ENCODE measurements around the gene DAD1.
"Not testable (repeated sequence)": the region's sequence is repeated elsewhere in the genome, so short reads cannot be mapped to it uniquely, and the experiment has no call there.

DAD1 gene

DNA sequence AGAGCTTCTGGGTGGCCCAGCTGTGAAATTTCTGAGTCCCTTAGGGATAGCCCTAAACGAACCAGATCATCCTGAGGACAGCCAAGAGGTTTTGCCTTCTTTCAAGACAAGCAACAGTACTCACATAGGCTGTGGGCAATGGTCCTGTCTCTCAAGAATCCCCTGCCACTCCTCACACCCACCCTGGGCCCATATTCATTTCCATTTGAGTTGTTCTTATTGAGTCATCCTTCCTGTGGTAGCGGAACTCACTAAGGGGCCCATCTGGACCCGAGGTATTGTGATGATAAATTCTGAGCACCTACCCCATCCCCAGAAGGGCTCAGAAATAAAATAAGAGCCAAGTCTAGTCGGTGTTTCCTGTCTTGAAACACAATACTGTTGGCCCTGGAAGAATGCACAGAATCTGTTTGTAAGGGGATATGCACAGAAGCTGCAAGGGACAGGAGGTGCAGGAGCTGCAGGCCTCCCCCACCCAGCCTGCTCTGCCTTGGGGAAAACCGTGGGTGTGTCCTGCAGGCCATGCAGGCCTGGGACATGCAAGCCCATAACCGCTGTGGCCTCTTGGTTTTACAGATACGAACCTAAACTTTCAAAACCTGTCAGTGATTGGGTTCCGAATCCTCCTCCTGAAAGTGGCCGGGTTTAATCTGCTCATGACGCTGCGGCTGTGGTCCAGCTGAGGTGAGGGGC is 38.9 kb downstream of the DAD1 start:
- no peak for DNase-seq

DNA sequence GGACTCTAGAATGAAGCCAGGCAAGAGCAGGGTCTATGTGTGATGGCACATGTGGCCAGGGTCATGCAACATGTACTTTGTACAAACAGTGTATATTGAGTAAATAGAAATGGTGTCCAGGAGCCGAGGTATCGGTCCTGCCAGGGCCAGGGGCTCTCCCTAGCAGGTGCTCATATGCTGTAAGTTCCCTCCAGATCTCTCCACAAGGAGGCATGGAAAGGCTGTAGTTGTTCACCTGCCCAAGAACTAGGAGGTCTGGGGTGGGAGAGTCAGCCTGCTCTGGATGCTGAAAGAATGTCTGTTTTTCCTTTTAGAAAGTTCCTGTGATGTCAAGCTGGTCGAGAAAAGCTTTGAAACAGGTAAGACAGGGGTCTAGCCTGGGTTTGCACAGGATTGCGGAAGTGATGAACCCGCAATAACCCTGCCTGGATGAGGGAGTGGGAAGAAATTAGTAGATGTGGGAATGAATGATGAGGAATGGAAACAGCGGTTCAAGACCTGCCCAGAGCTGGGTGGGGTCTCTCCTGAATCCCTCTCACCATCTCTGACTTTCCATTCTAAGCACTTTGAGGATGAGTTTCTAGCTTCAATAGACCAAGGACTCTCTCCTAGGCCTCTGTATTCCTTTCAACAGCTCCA is 39.6 kb downstream of the DAD1 start:
- DNase-seq = no peak

DNA sequence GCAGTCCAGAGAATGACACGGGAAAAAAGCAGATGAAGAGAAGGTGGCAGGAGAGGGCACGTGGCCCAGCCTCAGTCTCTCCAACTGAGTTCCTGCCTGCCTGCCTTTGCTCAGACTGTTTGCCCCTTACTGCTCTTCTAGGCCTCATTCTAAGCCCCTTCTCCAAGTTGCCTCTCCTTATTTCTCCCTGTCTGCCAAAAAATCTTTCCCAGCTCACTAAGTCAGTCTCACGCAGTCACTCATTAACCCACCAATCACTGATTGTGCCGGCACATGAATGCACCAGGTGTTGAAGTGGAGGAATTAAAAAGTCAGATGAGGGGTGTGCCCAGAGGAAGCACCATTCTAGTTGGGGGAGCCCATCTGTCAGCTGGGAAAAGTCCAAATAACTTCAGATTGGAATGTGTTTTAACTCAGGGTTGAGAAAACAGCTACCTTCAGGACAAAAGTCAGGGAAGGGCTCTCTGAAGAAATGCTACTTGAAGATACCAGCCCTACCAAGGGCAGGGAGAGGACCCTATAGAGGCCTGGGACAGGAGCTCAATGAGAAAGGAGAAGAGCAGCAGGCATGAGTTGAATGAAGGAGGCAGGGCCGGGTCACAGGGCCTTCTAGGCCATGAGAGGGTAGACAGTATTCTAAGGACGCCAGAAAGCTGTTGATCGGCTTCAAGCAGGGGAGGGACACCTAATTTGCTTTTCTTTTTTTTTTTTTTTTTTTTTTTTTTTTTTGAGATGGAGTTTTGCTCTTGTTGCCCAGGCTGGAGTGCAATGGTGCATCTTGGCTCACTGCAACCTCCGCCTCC is 40.9 kb downstream of the DAD1 start:
- DNase-seq = no peak

DNA sequence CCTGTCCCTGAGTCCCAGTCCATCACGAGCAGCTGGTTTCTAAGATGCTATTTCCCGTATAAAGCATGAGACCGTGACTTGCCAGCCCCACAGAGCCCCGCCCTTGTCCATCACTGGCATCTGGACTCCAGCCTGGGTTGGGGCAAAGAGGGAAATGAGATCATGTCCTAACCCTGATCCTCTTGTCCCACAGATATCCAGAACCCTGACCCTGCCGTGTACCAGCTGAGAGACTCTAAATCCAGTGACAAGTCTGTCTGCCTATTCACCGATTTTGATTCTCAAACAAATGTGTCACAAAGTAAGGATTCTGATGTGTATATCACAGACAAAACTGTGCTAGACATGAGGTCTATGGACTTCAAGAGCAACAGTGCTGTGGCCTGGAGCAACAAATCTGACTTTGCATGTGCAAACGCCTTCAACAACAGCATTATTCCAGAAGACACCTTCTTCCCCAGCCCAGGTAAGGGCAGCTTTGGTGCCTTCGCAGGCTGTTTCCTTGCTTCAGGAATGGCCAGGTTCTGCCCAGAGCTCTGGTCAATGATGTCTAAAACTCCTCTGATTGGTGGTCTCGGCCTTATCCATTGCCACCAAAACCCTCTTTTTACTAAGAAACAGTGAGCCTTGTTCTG is 41.6 kb downstream of the DAD1 start:
- DNase-seq = no peak

GRCh38 chr14:22546722-22547071 is 42.3 kb downstream of the DAD1 start:
- DNase-seq = no peak

- DNase-seq = no peak
These were observed 42.9 kb downstream of the DAD1 start for GRCh38 chr14:22545842-22546721.

- no peak for DNase-seq
These were observed 44.1 kb downstream of the DAD1 start for GRCh38 chr14:22544881-22545420.

DNA sequence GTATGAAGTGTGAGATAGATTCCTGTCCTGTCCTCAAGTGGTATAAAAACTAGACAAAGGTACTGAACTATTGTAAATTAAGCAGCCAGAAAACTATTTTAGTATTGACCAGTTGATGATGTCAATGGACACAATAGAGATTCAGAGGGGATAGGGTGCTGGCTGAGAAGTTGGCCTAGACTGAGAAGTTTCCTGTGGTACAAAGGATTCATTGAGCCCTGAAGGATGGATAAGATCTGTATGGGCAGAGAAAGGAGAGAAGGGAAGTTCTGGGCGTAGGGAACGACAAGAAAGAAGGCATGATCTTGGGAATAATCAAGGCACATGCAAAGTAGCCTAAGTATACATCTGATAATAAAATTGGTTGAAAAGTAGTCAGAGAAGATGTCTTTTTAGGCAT is 44.6 kb downstream of the DAD1 start:
- DNase-seq = no peak

DNA sequence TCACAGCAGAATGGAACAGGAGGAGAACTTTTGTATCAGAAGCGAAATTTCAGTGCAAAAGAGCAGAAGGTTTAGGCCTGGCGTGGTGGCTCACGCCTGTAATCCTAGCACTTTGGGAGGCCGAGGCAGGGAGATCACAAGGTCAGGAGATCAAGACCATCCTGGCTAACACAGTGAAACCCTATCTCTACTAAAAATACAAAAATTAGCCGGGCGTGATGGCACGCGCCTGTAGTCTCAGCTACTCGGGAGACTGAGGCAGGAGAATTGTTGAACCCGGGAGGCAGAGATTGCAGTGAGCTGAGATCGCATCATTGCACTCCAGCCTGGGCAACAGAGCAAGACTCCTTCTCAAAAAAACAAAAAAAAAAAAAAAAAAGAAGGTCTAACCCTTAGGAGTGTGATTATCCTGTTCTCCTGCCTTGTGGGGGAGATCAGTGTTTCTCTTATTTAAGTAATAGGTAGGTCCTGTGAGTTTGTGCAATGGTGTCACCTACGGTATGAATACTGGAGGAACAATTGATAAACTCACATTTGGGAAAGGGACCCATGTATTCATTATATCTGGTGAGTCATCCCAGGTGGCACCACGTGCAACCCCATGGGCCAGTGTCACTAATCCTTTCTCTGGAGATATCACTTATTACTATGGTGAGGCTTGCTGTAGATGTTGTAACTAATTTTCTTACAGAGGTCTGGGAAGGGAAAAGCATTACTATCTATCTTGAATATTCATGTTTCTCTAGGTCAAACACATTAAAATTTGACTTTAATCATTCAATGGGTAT is 45.3 kb downstream of the DAD1 start:
- not testable (repeated sequence) for DNase-seq

- DNase-seq = no peak
These were observed 46.7 kb downstream of the DAD1 start for GRCh38 chr14:22542360-22542759.

GRCh38 chr14:22541721-22542120 is 47.3 kb downstream of the DAD1 start:
- DNase-seq = no peak

GRCh38 chr14:22540811-22541360 is 48.1 kb downstream of the DAD1 start:
- no peak for DNase-seq

DNA sequence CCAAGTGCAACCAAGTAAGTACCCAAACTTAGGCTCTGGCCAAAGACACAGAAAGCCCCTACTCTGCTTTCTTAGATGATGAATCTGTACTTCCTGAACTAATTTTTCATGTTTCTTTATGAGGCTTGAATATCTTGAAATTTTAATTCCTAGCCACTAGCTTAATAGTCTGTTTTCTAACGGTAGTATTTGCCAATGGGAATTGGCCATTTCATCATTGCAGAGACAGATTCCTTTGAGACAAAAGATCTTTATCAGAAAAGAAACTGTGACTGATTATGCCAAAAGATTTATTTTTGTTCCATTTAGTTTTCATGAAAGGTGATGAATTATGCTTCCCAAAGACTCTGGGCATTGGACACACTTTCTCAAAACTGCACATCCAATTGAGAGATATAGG is 48.7 kb downstream of the DAD1 start:
- DNase-seq = no peak

DNA sequence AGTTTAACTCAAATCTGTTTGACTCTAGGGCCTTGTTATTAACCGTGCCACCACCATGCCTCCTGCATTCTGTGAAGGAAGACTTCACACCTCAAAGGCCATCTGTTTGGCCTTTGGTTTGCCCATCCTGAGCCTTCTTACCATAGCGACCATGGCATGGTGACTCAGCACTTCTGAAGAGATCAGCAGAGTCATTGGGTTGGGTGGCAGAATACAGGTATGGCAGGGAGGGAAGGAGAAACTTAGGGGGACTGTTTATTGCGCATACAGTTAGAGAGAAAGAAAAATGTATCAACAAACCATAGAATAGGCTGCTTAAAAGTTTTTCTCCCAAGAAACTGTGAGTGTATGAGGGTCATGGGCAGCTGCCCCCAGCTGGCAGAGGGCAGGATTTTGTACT is 49.2 kb downstream of the DAD1 start:
- DNase-seq = no peak

GRCh38 chr14:22538671-22539228 is 50.3 kb downstream of the DAD1 start:
- DNase-seq = no peak

- no peak for DNase-seq
These were observed 51.4 kb downstream of the DAD1 start for GRCh38 chr14:22537436-22538310.

- DNase-seq = no peak
These were observed 52.1 kb downstream of the DAD1 start for GRCh38 chr14:22536853-22537338.

DNA sequence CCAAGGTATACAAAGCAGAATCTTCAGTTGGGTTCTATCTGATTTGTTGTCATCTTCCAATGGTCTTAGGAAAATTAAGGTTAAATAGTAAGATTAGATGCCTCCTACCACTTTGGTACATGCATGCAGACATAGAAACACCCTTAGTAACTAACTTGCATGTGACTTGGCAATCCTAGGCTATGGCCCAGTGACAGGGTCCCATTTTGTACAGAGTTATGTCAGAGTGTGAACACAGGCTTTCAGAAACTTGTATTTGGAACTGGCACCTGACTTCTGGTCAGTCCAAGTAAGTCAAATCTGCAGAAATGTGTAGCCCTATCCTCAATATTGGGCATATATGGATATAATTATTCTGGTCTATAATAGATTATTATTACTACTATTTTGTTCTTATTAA is 53.1 kb downstream of the DAD1 start:
- DNase-seq = no peak

DNA sequence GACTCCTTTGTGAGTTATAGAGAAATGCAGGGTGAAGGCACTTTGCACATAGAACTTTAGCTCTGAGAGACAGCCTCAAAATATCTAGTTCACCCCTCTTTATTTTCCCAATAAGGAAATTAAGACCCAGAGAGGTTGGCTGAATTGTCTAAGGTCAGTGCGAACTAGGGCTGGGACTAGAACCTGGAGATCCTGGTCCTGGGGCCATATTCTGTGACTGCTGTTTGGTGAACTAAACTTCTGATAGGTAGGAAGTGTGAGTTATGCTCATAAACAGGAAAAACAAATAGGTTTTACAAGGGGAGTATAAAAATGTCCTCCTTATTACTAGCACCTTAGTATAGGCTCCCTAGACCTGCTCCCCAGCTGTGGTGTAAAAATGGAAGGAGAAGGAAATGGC is 53.9 kb downstream of the DAD1 start:
- no peak for DNase-seq

DNA sequence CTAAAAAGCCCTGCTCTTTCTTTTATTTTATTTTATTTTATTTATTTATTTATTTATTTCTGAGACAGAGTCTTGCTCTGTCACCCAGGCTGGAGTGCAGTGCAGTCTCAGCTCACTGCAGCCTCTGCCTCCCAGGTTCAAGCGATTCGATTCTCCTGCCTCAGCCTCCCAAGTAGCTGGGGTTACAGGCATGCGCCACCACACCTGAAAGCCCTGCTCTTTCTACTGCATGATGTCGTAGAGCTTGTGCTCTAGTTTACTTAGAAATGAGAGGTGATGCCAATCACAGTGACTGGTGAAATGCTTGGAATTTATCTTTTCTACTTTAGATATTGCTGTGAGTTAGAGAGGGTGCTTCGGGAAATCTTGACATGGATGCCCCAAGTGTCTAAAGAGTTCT is 54.5 kb downstream of the DAD1 start:
- no peak for DNase-seq
